GM21423 (cell line): ENCODE measurements around the gene ATG2A.

Source experiments
- ATAC-seq: cut with Tn5 transposase; IDR thresholded peaks from one replicate; pipeline ENCODE4 v1.9.1; 2021; ENCODE audit warnings: mild to moderate bottlenecking, moderate library complexity; ENCODE audit not compliant: unreplicated experiment

Gene ATG2A

DNA sequence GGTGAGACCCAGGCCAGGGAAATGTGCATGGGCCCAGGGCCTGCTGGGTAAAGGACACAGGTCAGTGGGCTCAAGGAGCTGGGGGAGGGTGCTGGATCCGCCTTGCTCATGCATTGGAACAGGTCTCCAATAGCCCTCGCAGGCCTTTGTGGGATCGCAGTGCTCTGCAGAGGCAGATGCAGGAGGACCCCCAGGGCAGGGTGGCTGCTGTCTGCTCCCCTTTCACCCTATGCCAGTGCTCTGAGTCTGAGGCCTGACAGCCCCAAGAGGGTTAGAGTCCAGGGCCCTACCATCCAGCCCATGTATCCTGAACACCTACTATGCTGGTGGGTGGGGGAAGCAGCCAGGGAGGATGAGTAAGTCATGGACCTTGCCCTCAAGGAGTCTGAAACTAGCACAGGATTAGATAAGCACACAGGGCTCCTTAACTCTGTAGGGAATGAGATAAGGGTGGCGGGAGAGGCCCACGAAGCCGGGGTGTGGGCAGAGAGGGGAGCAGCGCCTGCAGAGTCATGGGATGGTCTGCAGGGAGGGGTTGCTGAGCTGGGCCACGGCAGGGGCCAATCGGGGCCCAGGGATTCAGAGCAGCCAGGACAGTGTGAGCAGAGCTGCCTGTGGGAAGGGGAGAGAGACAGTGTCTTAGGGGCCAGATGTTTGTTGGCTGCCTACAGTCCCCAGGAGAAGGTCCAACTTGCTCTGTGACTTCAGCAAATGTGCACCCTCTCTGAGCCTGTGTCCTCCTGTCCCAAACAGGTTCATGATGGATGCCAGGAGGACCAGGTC is 28.1 kb downstream of the ATG2A start:
- ATAC-seq = no peak

DNA sequence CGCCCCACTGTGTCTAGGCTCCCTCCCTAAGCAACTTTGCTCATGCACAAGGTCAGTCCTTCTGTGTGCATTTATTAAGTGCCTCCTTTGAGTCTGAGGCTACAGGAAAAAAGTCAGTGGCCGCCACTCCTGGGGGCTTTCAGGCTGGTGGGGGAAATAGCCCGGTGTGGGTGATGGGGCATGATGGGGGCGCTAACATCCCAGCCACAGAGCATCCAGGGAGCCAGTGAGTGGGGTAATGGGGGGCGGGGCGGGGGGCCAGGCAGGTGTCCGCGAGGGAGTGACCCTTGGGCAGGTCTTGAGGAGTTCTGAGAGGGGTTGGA is 28.6 kb downstream of the ATG2A start:
- ATAC-seq = no peak

DNA sequence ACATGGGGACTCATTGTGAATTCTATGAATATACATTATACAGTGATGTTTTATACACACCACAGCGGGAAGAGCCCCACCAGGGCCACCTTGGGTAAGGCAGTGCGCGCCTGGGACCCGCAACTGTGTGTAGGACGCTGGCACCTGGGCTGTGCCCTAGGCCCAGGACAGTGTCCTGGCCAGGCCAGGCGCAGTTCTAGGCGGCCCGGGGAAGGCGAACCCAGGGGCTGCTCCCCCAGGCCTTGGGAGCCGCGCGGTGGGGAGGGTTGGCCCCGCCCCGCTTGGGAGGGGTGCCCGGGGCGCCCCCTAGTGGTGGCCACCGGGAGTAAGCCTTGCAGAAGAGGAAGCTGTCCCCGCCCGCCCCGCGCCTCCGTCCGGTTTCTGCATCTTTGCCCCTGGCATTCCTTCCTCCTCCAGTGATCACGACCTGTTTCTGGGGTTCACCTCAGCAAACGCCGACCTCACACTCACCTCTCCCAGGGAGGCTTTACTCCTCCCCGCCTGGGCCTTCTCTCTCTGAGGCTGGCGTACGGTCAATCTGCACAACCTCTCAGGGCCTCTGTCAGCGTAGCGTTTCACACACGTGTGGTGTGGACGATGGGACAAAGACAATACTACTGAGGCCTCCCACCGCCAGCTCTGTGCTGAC is 29.1 kb downstream of the ATG2A start:
- ATAC-seq = peak; percentile 67

- no peak for ATAC-seq
Measured at GRCh38 chr11:64887234-64887756, 29.7 kb downstream of the ATG2A start.

DNA sequence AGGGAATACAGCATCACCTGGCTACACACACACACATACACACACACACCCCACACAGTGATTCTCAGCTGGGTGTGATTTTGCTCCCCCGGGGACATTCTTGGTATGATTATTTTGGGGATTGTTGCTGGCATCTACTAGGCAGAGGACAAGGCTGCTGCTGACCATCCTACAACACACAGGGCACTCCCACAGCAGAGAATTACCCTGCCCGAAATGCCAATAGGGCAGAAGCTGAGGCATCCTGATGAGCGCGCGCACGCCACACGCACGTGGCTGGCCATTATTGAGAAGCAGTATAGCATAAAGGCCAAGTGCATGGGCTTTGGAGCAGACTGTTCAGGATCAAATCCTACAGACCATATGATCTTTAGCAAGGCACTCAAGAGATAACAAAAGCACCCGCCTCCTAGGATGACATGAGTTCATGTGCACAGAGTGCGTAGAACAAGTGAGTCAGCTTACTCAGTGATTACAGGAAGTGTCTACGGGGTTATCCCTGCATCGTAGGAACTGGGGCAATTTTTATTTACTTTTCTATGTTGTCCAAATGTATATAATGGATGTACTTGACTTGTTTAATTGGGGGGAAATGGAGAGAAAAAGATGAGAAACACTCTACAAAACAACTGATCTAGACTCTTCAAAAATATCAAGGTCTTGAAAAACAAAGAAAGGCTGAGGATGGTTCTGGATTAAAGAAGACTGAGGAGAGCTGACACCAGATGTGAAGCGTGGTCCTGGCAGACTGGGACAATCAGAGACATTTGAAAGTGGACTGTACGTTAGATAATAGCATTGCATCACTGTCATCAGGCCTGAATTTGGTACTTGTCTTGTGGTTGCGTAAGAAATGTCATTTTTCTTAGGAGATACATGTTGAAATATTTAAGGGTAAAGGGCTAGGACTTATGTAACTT is 31.4 kb downstream of the ATG2A start:
- ATAC-seq = no peak

GRCh38 chr11:64884019-64884418 is 33.0 kb downstream of the ATG2A start:
- no peak for ATAC-seq

GRCh38 chr11:64883575-64883974 is 33.4 kb downstream of the ATG2A start:
- no peak for ATAC-seq

- no peak for ATAC-seq
Measured at GRCh38 chr11:64882243-64882642, 34.8 kb downstream of the ATG2A start.

DNA sequence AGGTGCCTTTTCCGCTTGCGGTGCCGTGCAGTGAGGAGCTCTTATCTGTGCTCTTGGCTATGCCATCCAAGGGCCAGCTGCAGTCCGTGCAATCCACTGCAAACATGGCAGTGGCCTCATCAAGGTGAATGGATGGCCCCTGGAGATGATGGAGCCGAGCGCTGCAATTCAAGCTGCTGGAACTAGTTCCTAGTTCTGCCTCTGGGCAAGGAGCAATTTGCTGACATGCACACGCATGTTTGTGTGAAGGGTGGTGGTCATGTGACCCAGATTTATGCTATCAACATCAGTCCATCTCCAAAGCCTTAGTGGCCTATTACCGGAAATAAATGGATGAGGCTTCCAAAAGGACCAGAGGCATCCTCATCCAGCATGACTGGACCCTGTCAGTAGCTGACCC is 35.5 kb downstream of the ATG2A start:
- no peak for ATAC-seq

GRCh38 chr11:64880240-64881001 is 36.6 kb downstream of the ATG2A start:
- no peak for ATAC-seq

DNA sequence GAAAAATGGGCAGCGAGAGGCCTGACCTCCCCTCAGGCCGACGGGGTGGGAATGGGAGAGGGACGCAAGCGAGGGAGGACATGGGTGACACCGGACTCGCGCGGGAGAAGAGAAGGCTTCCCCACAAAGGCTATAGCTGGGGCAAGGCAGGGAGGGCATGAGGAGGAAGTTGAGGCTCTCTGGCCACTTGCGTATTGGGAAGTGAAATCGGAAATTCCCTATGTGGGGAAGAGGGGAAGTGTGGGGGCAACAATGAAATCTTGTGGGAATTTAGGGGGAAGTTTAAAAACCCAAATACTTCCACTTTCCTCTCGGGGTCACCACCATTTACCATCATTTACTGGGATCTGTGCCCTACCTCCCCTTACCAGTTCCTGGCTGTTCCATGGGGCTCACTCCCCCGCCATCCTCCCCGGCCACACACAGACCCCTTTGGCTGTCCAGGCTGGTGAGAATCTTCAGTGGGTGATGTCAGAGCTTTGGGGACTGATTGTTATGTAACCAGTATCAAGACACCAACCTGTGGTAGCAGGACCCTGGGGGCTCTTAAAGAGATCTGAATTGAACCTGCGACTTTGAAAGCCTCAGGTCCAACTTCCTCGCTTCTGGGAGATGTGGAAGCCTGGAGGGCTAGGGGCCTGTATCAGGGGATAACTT is 37.6 kb downstream of the ATG2A start:
- ATAC-seq = no peak

DNA sequence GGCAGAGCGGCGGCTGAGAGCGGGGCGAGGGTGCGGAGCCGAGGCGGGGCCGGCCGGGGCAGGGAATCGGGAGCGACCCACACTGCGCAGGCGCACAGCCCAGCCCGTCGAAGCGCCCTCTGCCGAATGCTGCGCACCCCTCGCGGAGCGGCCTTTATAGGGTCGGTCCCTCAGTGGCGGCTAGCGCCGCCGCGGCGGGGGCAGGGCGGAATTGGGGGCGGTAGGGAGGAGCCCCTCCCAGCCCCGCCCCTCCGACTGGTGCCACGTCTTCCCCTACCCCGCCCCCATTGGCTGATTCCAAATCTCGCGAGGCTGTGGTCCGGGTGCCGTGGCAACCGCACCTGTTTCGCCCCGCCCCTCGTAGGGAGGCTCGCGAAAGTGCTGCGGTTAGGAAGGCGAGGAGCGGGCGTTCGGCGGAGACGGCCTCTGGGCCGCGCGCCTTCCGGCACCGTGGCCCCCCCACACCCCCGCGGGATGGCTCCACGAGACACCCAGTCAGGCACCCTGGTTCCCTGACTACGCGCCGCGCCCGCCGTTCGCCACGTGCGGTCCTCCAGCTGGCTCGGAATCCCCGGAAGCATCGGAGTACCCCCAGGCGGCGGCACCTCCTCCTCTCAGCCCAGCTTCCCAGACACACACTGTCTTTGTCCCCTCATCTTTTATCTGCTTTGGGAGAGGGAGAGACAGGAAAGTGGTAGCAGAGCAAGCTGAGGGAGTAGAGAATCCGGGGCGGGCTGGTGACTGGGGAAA is 38.3 kb downstream of the ATG2A start, which contains the start of gene EHD1:
TSS of gene EHD1 (minus strand) at position 128 of the 750 bp plus-strand sequence. CDS start 157 bp downstream, outside the sequence.
- ATAC-seq = peak; percentile 69

- ATAC-seq = no peak
Measured at GRCh38 chr11:64878223-64878493, 38.9 kb downstream of the ATG2A start.

DNA sequence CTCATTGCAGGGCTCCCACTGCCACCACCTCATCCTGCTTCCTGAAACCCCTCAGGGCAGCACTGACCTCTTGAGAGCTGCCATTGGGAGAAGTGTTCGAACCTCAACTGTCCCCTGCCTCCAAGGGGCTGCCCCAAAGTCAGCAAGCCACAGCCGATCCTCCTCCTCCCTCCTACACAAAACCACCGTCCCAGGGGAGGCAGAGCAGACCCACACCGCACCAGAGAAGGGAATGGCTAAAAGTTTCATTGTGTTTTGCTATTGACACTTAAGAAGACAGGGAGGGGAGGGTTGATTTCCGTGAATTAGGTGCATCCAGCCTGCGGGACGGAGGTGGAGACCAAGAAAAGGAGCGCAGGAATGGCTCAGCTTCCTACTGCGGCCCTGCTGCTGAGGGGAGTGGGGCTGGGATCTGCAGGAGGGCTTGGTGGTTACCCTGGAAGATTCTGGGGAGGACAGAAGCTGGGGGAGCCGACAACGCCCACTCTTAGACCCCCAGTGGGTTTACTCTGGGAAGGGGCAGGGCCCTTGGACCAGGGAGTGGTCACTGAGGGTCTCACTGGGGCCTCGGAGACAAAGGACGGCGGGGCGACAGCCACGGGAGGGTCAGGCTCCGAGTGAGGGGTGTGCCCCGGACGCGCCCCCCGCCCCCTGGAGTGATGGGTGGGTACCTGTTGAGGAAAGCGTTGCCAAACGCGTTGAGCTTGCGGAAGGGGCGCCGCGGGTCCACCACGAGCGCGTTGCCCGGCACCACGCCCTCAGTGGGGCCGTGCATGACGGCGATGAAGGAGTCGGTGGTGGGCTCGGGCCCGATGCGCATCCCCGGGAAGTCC is 39.4 kb downstream of the ATG2A start:
- ATAC-seq = no peak

GRCh38 chr11:64876835-64877341 is 40.1 kb downstream of the ATG2A start:
- ATAC-seq = no peak

GRCh38 chr11:64876229-64876750 is 40.7 kb downstream of the ATG2A start:
- ATAC-seq = no peak

- no peak for ATAC-seq
Measured at GRCh38 chr11:64875369-64876228, 41.4 kb downstream of the ATG2A start.
